GM19467 (cell line): Measurements from ENCODE around the gene CYP27B1.

Experiments used
- ATAC-seq: cut with Tn5 transposase; IDR thresholded peaks from one replicate; pipeline ENCODE4 v1.9.1; 2021; ENCODE audit warnings: mild to moderate bottlenecking, moderate library complexity; ENCODE audit not compliant: unreplicated experiment

CYP27B1 gene

GRCh38 chr12:57736741-57737466, 30.0 kb downstream of the CYP27B1 start:
- ATAC-seq: no peak

- ATAC-seq: no peak
Measured at GRCh38 chr12:57735952-57736740, 30.7 kb downstream of the CYP27B1 start.

- ATAC-seq: no peak
Measured at GRCh38 chr12:57735198-57735855, 31.6 kb downstream of the CYP27B1 start.

- no peak for ATAC-seq
Measured at GRCh38 chr12:57734591-57734990, 32.3 kb downstream of the CYP27B1 start.

- ATAC-seq: no peak
Measured at GRCh38 chr12:57733928-57734327, 33.0 kb downstream of the CYP27B1 start.

GRCh38 chr12:57732726-57733593, 33.9 kb downstream of the CYP27B1 start:
- no peak for ATAC-seq

GRCh38 chr12:57732270-57732669, 34.6 kb downstream of the CYP27B1 start:
- no peak for ATAC-seq

GRCh38 chr12:57731411-57732080, 35.3 kb downstream of the CYP27B1 start:
- ATAC-seq: no peak

GRCh38 chr12:57730336-57731067, 36.4 kb downstream of the CYP27B1 start:
- ATAC-seq: no peak

- ATAC-seq: no peak
Measured at GRCh38 chr12:57729321-57729844, 37.5 kb downstream of the CYP27B1 start.

GRCh38 chr12:57727758-57728395, 39.0 kb downstream of the CYP27B1 start:
- ATAC-seq: no peak

- no peak for ATAC-seq
Measured at GRCh38 chr12:57726884-57727757, 39.8 kb downstream of the CYP27B1 start.

GRCh38 chr12:57726151-57726883, 40.6 kb downstream of the CYP27B1 start:
- ATAC-seq: no peak

- no peak for ATAC-seq
Measured at GRCh38 chr12:57725851-57726150, 41.1 kb downstream of the CYP27B1 start.

- ATAC-seq: no peak
Measured at GRCh38 chr12:57724936-57725740, 41.7 kb downstream of the CYP27B1 start.
